ENCODE measurements around the gene SSC4D. TPM values are rescaled to one million over a fixed set of nuclear protein-coding genes. Genes with fewer than 3 reads are reported as not detected.

The SSC4D gene
- total and polyA plus RNA-seq, 2 experiments from 2014 or later = 4.9 to 11.4 TPM

- H2AFZ ChIP-seq = no peak overlapping the region; the same call in 1 of the 2 replicates
- H3K36me3 ChIP-seq (ENCODE audit: insufficient read depth) = no peaks in the 10 kb centered on the region
- TF ChIP-seq ETS1 (IDR thresholded peaks at IDR 0.05) (no peak), NANOG (IDR thresholded peaks at IDR 0.05; ENCODE audit: borderline replicate concordance) (no peak), ZNF114 (CRISPR knock-in tag; IDR thresholded peaks at IDR 0.05) (no peak), JUNB (IDR thresholded peaks at IDR 0.05; ENCODE audit: unreplicated experiment) (no peak), POLR2AphosphoS5 (IDR thresholded peaks at IDR 0.05; ENCODE audit: low read depth) (no peak), EZH2phosphoT487 (IDR thresholded peaks at IDR 0.05; ENCODE audit: unreplicated experiment) (no peak), STAT1 (IDR thresholded peaks at IDR 0.05; ENCODE audit: unreplicated experiment) (no peak), CTCF (conservative IDR thresholded peaks at IDR 0.05; ENCODE audit: low read depth in 2 of 2) (no peak), CREB1 (CRISPR knock-in tag; IDR thresholded peaks at IDR 0.05; ENCODE audit: low read depth) (no peak), ZNF331 (CRISPR knock-in tag; IDR thresholded peaks at IDR 0.05; ENCODE audit: low read depth) (no peak), EZH2 (IDR thresholded peaks at IDR 0.05; ENCODE audit: low read depth, unreplicated experiment) (no peak), REST (IDR thresholded peaks at IDR 0.05; ENCODE audit: unreplicated experiment) (no peak), ZNF462 (CRISPR knock-in tag; IDR thresholded peaks at IDR 0.05) (no peak)
- no peak overlapping the region for H3K27ac ChIP-seq (ENCODE audit: low read depth)
- Mint-ChIP-seq H3K27me3 (ENCODE audit: insufficient read depth, low read depth, poor library complexity) (peaks cover 16% of the 10 kb centered on the region), H3K4me3 (no peak overlapping the region), H3K27ac (peak overlapping the region; percentile 51; the same call in 1 of the 2 replicates), H3K4me1 (peaks cover 10% of the 10 kb centered on the region; the same call in 2 of the 3 replicates), H3K9me3 (no peaks in the 10 kb centered on the region), H3K36me3 (ENCODE audit: low read depth) (no peaks in the 10 kb centered on the region; the same call in 2 of the 3 replicates)
- no peak overlapping the region for H3K4me3 ChIP-seq
- no peaks in the 10 kb centered on the region for H4K20me1 ChIP-seq (replicated peaks; ENCODE audit: insufficient read depth)
- no peaks in the 10 kb centered on the region for H3K4me1 ChIP-seq (ENCODE audit: insufficient read depth)
- H3K27me3 ChIP-seq (ENCODE audit: insufficient read depth) = no peaks in the 10 kb centered on the region
- H3K9me2 ChIP-seq (ENCODE audit: insufficient read depth) = no peaks in the 10 kb centered on the region
- no peak overlapping the region for H3K4me2 ChIP-seq
- DNase-seq (ENCODE audit: low spot score) (no peak), ATAC-seq (no peak)
- no peaks in the 10 kb centered on the region for H3F3A ChIP-seq (replicated peaks; ENCODE audit: low read depth)
- H3K79me2 ChIP-seq (replicated peaks; ENCODE audit: insufficient read depth) = no peaks in the 10 kb centered on the region
Observed at GRCh38 chr7:76372984-76373833, 36.3 kb downstream of the SSC4D start.
